GM10248 (cell line): ENCODE measurements around the gene DMAC1.

Experiments used
- CTCF ChIA-PET: fragments of 300-600 bp; sonication (Branson Sonifier 250); formaldehyde crosslinking; extraction: SDS; loops from one replicate; lab custom pipeline; 2021; ENCODE audit warnings: antibody characterized with exemption; lab: Yijun Ruan, JAX
- POLR2A ChIA-PET: fragments of 350-650 bp; sonication (Branson Sonifier 250); formaldehyde crosslinking; extraction: SDS; loops from one replicate; lab custom pipeline; 2020; ENCODE audit warnings: antibody characterized with exemption; lab: Yijun Ruan, JAX
- DNase-seq: peaks from one replicate; pipeline ENCODE4 v3.0.0; 2012; ENCODE audit errors: extremely low spot score
- CTCF ChIP-seq: IDR thresholded peaks from 2 replicates; pipeline ENCODE4 v1.5.1; 2012; ENCODE audit warnings: mild to moderate bottlenecking, low read depth; ENCODE audit errors: extremely low read depth, missing control alignments, control extremely low read depth

Gene DMAC1

GRCh38 chr9:7756088-7756487, 43.5 kb downstream of the DMAC1 start:
- DNase-seq = peak; percentile 37
- TF ChIP-seq CTCF = no peak
- POLR2A ChIA-PET = no interaction called here
- CTCF ChIA-PET = interaction anchor here (1.2 to 1.3 kb wide), 2 partner anchors 10 to 39 kb away, joined by 3 read pairs; no protein-coding TSS in a partner anchor

- ChIA-PET CTCF (no interaction called here), POLR2A (no interaction called here)
These were observed 47.1 kb downstream of the DMAC1 start for GRCh38 chr9:7752481-7752880.

More at GRCh38 chr9:7752481-7752880, 47.1 kb downstream of the DMAC1 start:
- DNase-seq = no peak
- TF ChIP-seq CTCF = no peak
